OCI-LY7 (cell line): ENCODE measurements around the gene GIPC3. TPM values are rescaled to one million over a fixed set of nuclear protein-coding genes. Genes with fewer than 3 reads are reported as not detected.

ENCODE experiments used
- BruUV-seq: library from RNA; stranded (reverse); fragments of 400-500 nt; replicated peaks from 2 replicates; lab custom pipeline; 2021; lab: Mats Ljungman, UMichigan
- CTCF ChIA-PET: fragments of 300-600 bp; sonication (Branson Sonifier 250); formaldehyde crosslinking; loops from one replicate; lab custom pipeline; 2022; ENCODE audit warnings: antibody characterized with exemption; ENCODE audit not compliant: unreplicated experiment; lab: Charles Lee
- POLR2A ChIA-PET: fragments of 300-600 bp; sonication (Branson Sonifier 250); formaldehyde crosslinking; loops from one replicate; lab custom pipeline; 2022; ENCODE audit warnings: antibody characterized with exemption; lab: Charles Lee
- DNase-seq: peaks from one replicate; pipeline ENCODE4 v3.0.0-alpha.2; 2015; ENCODE audit warnings: low spot score
- H2AFZ ChIP-seq: fragments of 200-600 bp; sonication (generic), shearing (Covaris generic); 2 replicates; pipeline ENCODE4 v1.6.1; 2014; ENCODE audit warnings: mild to moderate bottlenecking, antibody characterized with exemption, low read length, moderate library complexity
- H3K27ac ChIP-seq: fragments of 200-600 bp; sonication (generic); 2 replicates; pipeline ENCODE4 v1.5.1; 2014; ENCODE audit warnings: mixed run types, low read depth, mild to moderate bottlenecking, moderate library complexity, low read length, inconsistent platforms; ENCODE audit not compliant: poor library complexity, severe bottlenecking
- H3K36me3 ChIP-seq: fragments of 200-600 bp; sonication (generic); 2 replicates; pipeline ENCODE4 v1.6.1; 2014; ENCODE audit warnings: mild to moderate bottlenecking, antibody characterized with exemption, low read length, moderate library complexity, mixed read lengths; ENCODE audit not compliant: insufficient read depth
- H3K4me1 ChIP-seq: fragments of 200-600 bp; sonication (generic); 2 replicates; pipeline ENCODE4 v1.5.1; 2014; ENCODE audit warnings: mild to moderate bottlenecking, low read length; ENCODE audit not compliant: insufficient read depth, poor library complexity, severe bottlenecking
- H3K4me2 ChIP-seq: fragments of 200-600 bp; sonication (generic); 2 replicates; pipeline ENCODE4 v1.6.1; 2014; ENCODE audit warnings: mild to moderate bottlenecking, low read length
- H3K4me3 ChIP-seq: fragments of 200-600 bp; sonication (generic); 2 replicates; pipeline ENCODE4 v1.5.1; 2014; ENCODE audit warnings: mild to moderate bottlenecking, low read depth, low read length; ENCODE audit not compliant: poor library complexity, severe bottlenecking
- H3K79me2 ChIP-seq: fragments of 200-600 bp; sonication (generic); 2 replicates; pipeline ENCODE4 v1.6.1; 2016; ENCODE audit warnings: low read depth, mild to moderate bottlenecking, low read length, moderate library complexity, mixed read lengths; ENCODE audit not compliant: insufficient read depth
- H3K9me2 ChIP-seq: fragments of 200-600 bp; sonication (generic); 2 replicates; pipeline ENCODE4 v1.6.1; 2016; ENCODE audit warnings: mild to moderate bottlenecking, low read length, mixed read lengths; ENCODE audit not compliant: insufficient read depth
- H3K9me3 ChIP-seq: fragments of 200-600 bp; sonication (generic); 2 replicates; pipeline ENCODE4 v1.6.1; 2014; ENCODE audit warnings: mild to moderate bottlenecking, mixed run types, low read length, mixed read lengths
- H4K20me1 ChIP-seq: fragments of 200-600 bp; sonication (generic); 2 replicates; pipeline ENCODE4 v1.6.1; 2014; ENCODE audit warnings: mild to moderate bottlenecking, antibody characterized with exemption, low read length, moderate library complexity, mixed read lengths; ENCODE audit not compliant: insufficient read depth
- CTCF ChIP-seq: fragments of 200-600 bp; sonication (generic); conservative IDR thresholded peaks from 2 replicates; pipeline ENCODE4 v1.5.1; 2014; ENCODE audit warnings: mild to moderate bottlenecking, antibody characterized with exemption, low read length, moderate library complexity, mixed read lengths
- EZH2phosphoT487 ChIP-seq: fragments of 200-600 bp; sonication (generic); IDR thresholded peaks from 2 replicates; pipeline ENCODE4 v1.6.1; 2018; ENCODE audit warnings: low read depth, borderline replicate concordance, mild to moderate bottlenecking, mixed run types, antibody characterized with exemption, low read length, moderate library complexity, mixed read lengths
- intact Hi-C: fragments of 100-400 bp; cut with micrococcal nuclease; formaldehyde crosslinking; loops from one replicate; pipeline ENCODE4 v1.10.0; 2022; ENCODE audit not compliant: unreplicated experiment
- total RNA-seq, 2 experiments: library from RNA; depleted of rRNA in 1 of 2; stranded (reverse); fragments of >200 nt in 1 of 2; shearing (Covaris generic) in 1 of 2; gene quantifications; 2 replicates each; pipeline ENCODE4 v1.2.3, GENCODE V29; 2014 to 2022

The GIPC3 gene
- total RNA-seq, 2 experiments from 2014 or later: not detected

- H2AFZ ChIP-seq: no peak overlapping the region
- H3K36me3 ChIP-seq: peaks cover 31% of the 10 kb centered on the region; the same call in 1 of the 2 replicates
- H3K79me2 ChIP-seq: peaks cover 20% of the 10 kb centered on the region; the same call in 1 of the 2 replicates
- intact Hi-C loops: loop anchor here (5.0 kb wide), 2 partner anchors 67 to 157 kb away; partner anchors contain the start of gene TJP3
- no TSS peak for BruUV-seq
- ChIA-PET CTCF (no interaction called here), POLR2A (no interaction called here)
- H3K4me2 ChIP-seq: no peak overlapping the region
- no peak for DNase-seq
- H3K9me2 ChIP-seq: no peaks in the 10 kb centered on the region
- no peak overlapping the region for H3K4me3 ChIP-seq
- peaks cover 25% of the 10 kb centered on the region for H3K4me1 ChIP-seq
- no peaks in the 10 kb centered on the region for H4K20me1 ChIP-seq
- H3K9me3 ChIP-seq: no peaks in the 10 kb centered on the region
- H3K27ac ChIP-seq: no peak overlapping the region
- TF ChIP-seq EZH2phosphoT487 (no peak), CTCF (no peak)
Observed at GRCh38 chr19:3549816-3550215, 35.5 kb upstream of the GIPC3 start.

GRCh38 chr19:3550947-3551791 lies 34.1 kb upstream of the GIPC3 start:
- peaks cover 33% of the 10 kb centered on the region; the same call in 1 of the 2 replicates for H3K79me2 ChIP-seq
- intact Hi-C loops: no loop called here
- CTCF ChIA-PET: interaction anchor here (0.5 kb wide), 1 partner anchor 14 kb away, joined by 3 read pairs; no protein-coding TSS in a partner anchor
- no TSS peak for BruUV-seq
- POLR2A ChIA-PET: no interaction called here
- peaks cover 24% of the 10 kb centered on the region for H3K36me3 ChIP-seq
- no peak overlapping the region for H3K4me2 ChIP-seq
- no peak overlapping the region for H3K27ac ChIP-seq
- TF ChIP-seq EZH2phosphoT487: no peak
- TF ChIP-seq CTCF: no peak
- H2AFZ ChIP-seq: no peak overlapping the region
- no peaks in the 10 kb centered on the region for H3K9me3 ChIP-seq
- H3K4me1 ChIP-seq: peaks cover 37% of the 10 kb centered on the region
- no peaks in the 10 kb centered on the region for H4K20me1 ChIP-seq
- H3K9me2 ChIP-seq: no peaks in the 10 kb centered on the region
- DNase-seq: no peak
- no peak overlapping the region for H3K4me3 ChIP-seq

- 0 out of 2 replicates have a peak, but pooled peaks cover 4% of the 10 kb centered on the region for H4K20me1 ChIP-seq
- no peak overlapping the region for H2AFZ ChIP-seq
- no peaks in the 10 kb centered on the region for H3K9me2 ChIP-seq
- no peak for DNase-seq
- TF ChIP-seq CTCF (no peak), EZH2phosphoT487 (no peak)
- H3K27ac ChIP-seq: no peak overlapping the region
- H3K9me3 ChIP-seq: no peaks in the 10 kb centered on the region
- H3K4me2 ChIP-seq: no peak overlapping the region
- peaks cover 24% of the 10 kb centered on the region for H3K36me3 ChIP-seq
- ChIA-PET CTCF (no interaction called here), POLR2A (no interaction called here)
- BruUV-seq: no TSS peak
- H3K4me3 ChIP-seq: no peak overlapping the region
- H3K79me2 ChIP-seq: peaks cover 39% of the 10 kb centered on the region; the same call in 1 of the 2 replicates
- intact Hi-C loops: no loop called here
- peaks cover 42% of the 10 kb centered on the region for H3K4me1 ChIP-seq
Observed at GRCh38 chr19:3551792-3552095, 33.5 kb upstream of the GIPC3 start.
